AG08395 (cell line): ENCODE data around the gene CORIN.
A peak's percentile ranks its signal among the peaks of the same experiment; 100 is the strongest.
"Not testable (repeated sequence)": the region's sequence is repeated elsewhere in the genome, so short reads cannot be mapped to it uniquely, and the experiment has no call there.

Experiments
- DNase-seq: peaks from one replicate; pipeline ENCODE4 v3.0.0; 2012; ENCODE audit warnings: mixed read lengths, low spot score

Gene CORIN

GRCh38 chr4:47562297-47562696 is 275.6 kb downstream of the CORIN start:
- no peak for DNase-seq

GRCh38 chr4:47561331-47561730 is 276.5 kb downstream of the CORIN start:
- no peak for DNase-seq

- no peak for DNase-seq
Measured at GRCh38 chr4:47560682-47561081, 277.2 kb downstream of the CORIN start.

GRCh38 chr4:47557255-47557654 is 280.6 kb downstream of the CORIN start:
- no peak for DNase-seq

- not testable (repeated sequence) for DNase-seq
Measured at GRCh38 chr4:47555920-47556319, 281.9 kb downstream of the CORIN start.

GRCh38 chr4:47553329-47554125 is 284.3 kb downstream of the CORIN start:
- DNase-seq = no peak

- peak; percentile 42 for DNase-seq
Measured at GRCh38 chr4:47551682-47552081, 286.2 kb downstream of the CORIN start.

GRCh38 chr4:47550899-47551548 is 286.8 kb downstream of the CORIN start:
- no peak for DNase-seq

GRCh38 chr4:47550357-47550756 is 287.5 kb downstream of the CORIN start:
- DNase-seq = not testable (repeated sequence)
